ENCODE results near the gene TNFAIP8L3.
"Not testable (repeated sequence)": the region's sequence is repeated elsewhere in the genome, so short reads cannot be mapped to it uniquely, and the experiment has no call there.

TNFAIP8L3 gene

DNA sequence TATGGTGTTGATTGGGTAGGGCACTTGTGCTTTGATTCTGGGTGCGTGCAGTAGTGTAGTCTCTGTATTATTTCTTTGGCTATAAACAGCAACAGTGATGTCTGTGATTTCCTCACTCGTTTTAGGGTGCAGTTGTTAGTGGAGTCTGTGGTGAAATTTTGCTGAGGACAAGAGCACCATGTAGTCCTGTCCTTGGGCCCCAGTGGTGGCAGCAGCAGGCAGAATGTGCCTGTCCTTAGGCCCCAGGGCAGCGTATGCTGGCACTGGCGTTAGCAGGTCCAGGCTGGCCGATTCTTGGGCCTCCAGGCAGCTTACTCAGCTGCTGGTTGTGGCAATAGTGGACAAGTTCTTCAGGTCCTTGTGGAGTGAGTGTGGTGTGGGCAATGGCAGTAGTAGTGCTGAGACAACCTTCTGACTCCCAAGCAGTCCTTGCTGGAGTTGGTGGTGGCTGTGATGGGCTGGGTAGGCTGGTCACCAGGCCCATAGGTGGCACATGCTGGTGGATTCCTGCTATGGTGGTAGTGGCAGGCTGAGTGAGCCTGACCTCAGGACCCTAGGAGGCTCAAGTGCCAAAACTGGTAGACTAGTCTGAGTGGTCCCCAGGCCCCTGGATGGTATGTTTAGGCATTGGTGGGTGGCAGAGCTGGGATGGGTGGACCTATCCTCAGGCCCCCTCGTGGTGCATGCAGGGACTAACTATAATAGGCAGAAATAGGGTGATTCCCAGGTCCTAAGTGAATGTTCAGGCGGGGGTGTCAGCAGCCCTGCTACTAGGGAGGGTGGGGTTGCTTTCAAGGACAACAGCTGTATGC is 56.3 kb downstream of the TNFAIP8L3 start:
- Histone ChIP-seq H3F3A (ENCODE audit: insufficient read depth) (no peaks in the 10 kb centered on the region), H2AFZ (ENCODE audit: low read depth, low read length, severe bottlenecking) (no peak overlapping the region), H3K4me2 (ENCODE audit: low read depth, low read length, poor library complexity, severe bottlenecking) (no peak overlapping the region), H3K9ac (ENCODE audit: low read length) (no peak overlapping the region), H3K27me3 (ENCODE audit: low read length) (no peaks in the 10 kb centered on the region), H3K79me2 (ENCODE audit: insufficient read depth, low read length) (no peaks in the 10 kb centered on the region), H3K9me3 (ENCODE audit: insufficient read depth, low read length) (no peaks in the 10 kb centered on the region), H3K9me2 (replicated peaks; ENCODE audit: insufficient read depth, low read length) (no peaks in the 10 kb centered on the region), H3K4me3 (ENCODE audit: insufficient read depth, low read length, poor library complexity, severe bottlenecking) (no peak overlapping the region), H3K36me3 (ENCODE audit: low read length) (no peaks in the 10 kb centered on the region), H3K27ac (ENCODE audit: low read depth, low read length) (no peak overlapping the region), H4K20me1 (ENCODE audit: low read depth, low read length) (no peaks in the 10 kb centered on the region)
- TF ChIP-seq, protein P1, sequence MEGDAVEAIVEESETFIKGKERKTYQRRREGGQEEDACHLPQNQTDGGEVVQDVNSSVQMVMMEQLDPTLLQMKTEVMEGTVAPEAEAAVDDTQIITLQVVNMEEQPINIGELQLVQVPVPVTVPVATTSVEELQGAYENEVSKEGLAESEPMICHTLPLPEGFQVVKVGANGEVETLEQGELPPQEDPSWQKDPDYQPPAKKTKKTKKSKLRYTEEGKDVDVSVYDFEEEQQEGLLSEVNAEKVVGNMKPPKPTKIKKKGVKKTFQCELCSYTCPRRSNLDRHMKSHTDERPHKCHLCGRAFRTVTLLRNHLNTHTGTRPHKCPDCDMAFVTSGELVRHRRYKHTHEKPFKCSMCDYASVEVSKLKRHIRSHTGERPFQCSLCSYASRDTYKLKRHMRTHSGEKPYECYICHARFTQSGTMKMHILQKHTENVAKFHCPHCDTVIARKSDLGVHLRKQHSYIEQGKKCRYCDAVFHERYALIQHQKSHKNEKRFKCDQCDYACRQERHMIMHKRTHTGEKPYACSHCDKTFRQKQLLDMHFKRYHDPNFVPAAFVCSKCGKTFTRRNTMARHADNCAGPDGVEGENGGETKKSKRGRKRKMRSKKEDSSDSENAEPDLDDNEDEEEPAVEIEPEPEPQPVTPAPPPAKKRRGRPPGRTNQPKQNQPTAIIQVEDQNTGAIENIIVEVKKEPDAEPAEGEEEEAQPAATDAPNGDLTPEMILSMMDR (IDR thresholded peaks at IDR 0.05; ENCODE audit: insufficient read depth, low read length, poor library complexity, severe bottlenecking) = no peak
- no peak for TF ChIP-seq EZH2phosphoT487 (conservative IDR thresholded peaks at IDR 0.05; ENCODE audit: low read length)

DNA sequence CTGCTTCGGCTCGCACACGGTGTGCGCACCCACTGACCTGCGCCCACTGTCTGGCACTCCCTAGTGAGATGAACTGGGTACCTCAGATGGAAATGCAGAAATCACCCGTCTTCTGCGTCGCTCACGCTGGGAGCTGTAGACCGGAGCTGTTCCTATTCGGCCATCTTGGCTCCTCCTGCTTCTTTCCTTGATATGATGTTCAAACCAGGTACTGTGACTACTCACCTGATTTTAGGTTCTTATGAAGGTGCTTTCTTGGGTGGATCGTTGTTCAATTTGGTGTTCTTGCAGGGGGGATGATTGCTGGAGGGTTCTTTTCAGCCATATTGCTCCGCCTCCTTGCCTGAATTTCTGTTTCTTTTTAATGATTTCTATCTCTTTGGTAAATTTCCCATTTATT is 57.2 kb downstream of the TNFAIP8L3 start:
- H4K20me1 ChIP-seq (ENCODE audit: low read depth, low read length); H2AFZ ChIP-seq (ENCODE audit: low read depth, low read length, severe bottlenecking); H3K4me3 ChIP-seq (ENCODE audit: insufficient read depth, low read length, poor library complexity, severe bottlenecking); H3K4me2 ChIP-seq (ENCODE audit: low read depth, low read length, poor library complexity, severe bottlenecking); H3K9me2 ChIP-seq (replicated peaks; ENCODE audit: insufficient read depth, low read length); H3K36me3 ChIP-seq (ENCODE audit: low read length); H3K27ac ChIP-seq (ENCODE audit: low read depth, low read length); H3K9me3 ChIP-seq (ENCODE audit: insufficient read depth, low read length); H3K27me3 ChIP-seq (ENCODE audit: low read length); H3K79me2 ChIP-seq (ENCODE audit: insufficient read depth, low read length); H3F3A ChIP-seq (ENCODE audit: insufficient read depth); H3K9ac ChIP-seq (ENCODE audit: low read length): not testable (repeated sequence)

GRCh38 chr15:51030649-51031316 is 63.9 kb downstream of the TNFAIP8L3 start:
- no peaks in the 10 kb centered on the region for H3K36me3 ChIP-seq (ENCODE audit: low read length)
- no peaks in the 10 kb centered on the region for H3K9me2 ChIP-seq (replicated peaks; ENCODE audit: insufficient read depth, low read length)
- H3K4me2 ChIP-seq (ENCODE audit: low read depth, low read length, poor library complexity, severe bottlenecking) = no peak overlapping the region
- no peak overlapping the region for H3K27ac ChIP-seq (ENCODE audit: low read depth, low read length)
- no peaks in the 10 kb centered on the region for H3K9me3 ChIP-seq (ENCODE audit: insufficient read depth, low read length)
- H3K79me2 ChIP-seq (ENCODE audit: insufficient read depth, low read length) = no peaks in the 10 kb centered on the region
- no peak overlapping the region for H3K9ac ChIP-seq (ENCODE audit: low read length)
- TF ChIP-seq, protein P1 (IDR thresholded peaks at IDR 0.05; ENCODE audit: insufficient read depth, low read length, poor library complexity, severe bottlenecking) = no peak
- TF ChIP-seq EZH2phosphoT487 (conservative IDR thresholded peaks at IDR 0.05; ENCODE audit: low read length) = no peak
- no peaks in the 10 kb centered on the region for H4K20me1 ChIP-seq (ENCODE audit: low read depth, low read length)
- no peaks in the 10 kb centered on the region for H3F3A ChIP-seq (ENCODE audit: insufficient read depth)
- H2AFZ ChIP-seq (ENCODE audit: low read depth, low read length, severe bottlenecking) = no peak overlapping the region
- no peaks in the 10 kb centered on the region for H3K27me3 ChIP-seq (ENCODE audit: low read length)
- H3K4me3 ChIP-seq (ENCODE audit: insufficient read depth, low read length, poor library complexity, severe bottlenecking) = no peak overlapping the region

- Histone ChIP-seq H2AFZ (ENCODE audit: low read depth, low read length, severe bottlenecking) (no peak overlapping the region), H3K36me3 (ENCODE audit: low read length) (no peaks in the 10 kb centered on the region), H3K9me3 (ENCODE audit: insufficient read depth, low read length) (no peaks in the 10 kb centered on the region), H3K79me2 (ENCODE audit: insufficient read depth, low read length) (no peaks in the 10 kb centered on the region), H3K27ac (ENCODE audit: low read depth, low read length) (no peak overlapping the region), H4K20me1 (ENCODE audit: low read depth, low read length) (no peaks in the 10 kb centered on the region), H3K27me3 (ENCODE audit: low read length) (no peaks in the 10 kb centered on the region), H3K9ac (ENCODE audit: low read length) (no peak overlapping the region), H3K4me3 (ENCODE audit: insufficient read depth, low read length, poor library complexity, severe bottlenecking) (no peak overlapping the region), H3K9me2 (replicated peaks; ENCODE audit: insufficient read depth, low read length) (no peaks in the 10 kb centered on the region), H3F3A (ENCODE audit: insufficient read depth) (no peaks in the 10 kb centered on the region), H3K4me2 (ENCODE audit: low read depth, low read length, poor library complexity, severe bottlenecking) (no peak overlapping the region)
- no peak for TF ChIP-seq EZH2phosphoT487 (conservative IDR thresholded peaks at IDR 0.05; ENCODE audit: low read length)
- TF ChIP-seq, protein P1 (IDR thresholded peaks at IDR 0.05; ENCODE audit: insufficient read depth, low read length, poor library complexity, severe bottlenecking) = no peak
These were observed 69.3 kb downstream of the TNFAIP8L3 start for GRCh38 chr15:51025454-51025846.

Data from SU-DHL-6 (cell line).